ENCODE measurements around the gene LRRC59.
A peak's percentile ranks its signal among the peaks of the same experiment; 100 is the strongest.

LRRC59 gene

DNA sequence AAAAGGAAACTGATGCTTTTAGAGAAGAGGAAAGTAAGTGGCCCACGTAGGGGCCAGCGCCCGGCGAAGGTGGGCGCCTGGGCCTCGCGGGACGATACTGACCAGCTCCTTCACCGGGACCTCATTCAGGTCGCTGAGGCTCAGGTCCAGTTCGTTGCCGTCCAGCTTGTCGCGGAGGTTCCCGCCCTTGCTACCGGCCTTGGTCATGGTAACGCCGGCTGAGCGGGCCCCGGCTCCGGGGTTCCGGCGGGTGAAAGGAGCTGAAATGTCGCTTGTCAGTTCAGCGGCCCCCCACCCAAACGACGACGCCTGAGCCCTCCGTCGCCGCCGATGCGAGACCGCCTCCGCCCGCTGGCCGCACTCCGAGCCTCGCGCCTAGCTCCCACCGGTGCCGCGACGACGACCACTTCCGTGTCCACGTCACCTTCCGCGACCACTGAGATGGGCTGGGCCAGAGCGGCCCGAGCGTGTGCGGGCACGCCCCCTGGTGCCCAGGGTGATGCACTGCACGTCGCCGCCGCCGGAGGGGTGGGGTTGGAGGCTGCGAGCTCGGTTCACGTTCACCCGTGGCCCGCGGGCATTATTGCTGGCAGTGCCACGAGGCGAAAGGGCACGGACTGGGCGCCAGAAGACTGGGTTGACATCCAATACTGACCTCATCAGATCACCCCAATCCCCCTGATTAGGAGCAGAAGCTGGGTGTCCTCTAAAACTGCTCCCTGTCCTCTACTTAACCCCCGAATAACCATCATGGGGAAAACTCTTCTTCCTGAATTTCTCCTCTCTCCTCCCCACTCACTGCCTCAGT is at the start of gene LRRC59:
LRRC59 (minus strand) TSS at position 413 of the 808 bp plus-strand sequence; CDS start at position 207, 206 bp downstream.
- TF ChIP-seq, protein P1, sequence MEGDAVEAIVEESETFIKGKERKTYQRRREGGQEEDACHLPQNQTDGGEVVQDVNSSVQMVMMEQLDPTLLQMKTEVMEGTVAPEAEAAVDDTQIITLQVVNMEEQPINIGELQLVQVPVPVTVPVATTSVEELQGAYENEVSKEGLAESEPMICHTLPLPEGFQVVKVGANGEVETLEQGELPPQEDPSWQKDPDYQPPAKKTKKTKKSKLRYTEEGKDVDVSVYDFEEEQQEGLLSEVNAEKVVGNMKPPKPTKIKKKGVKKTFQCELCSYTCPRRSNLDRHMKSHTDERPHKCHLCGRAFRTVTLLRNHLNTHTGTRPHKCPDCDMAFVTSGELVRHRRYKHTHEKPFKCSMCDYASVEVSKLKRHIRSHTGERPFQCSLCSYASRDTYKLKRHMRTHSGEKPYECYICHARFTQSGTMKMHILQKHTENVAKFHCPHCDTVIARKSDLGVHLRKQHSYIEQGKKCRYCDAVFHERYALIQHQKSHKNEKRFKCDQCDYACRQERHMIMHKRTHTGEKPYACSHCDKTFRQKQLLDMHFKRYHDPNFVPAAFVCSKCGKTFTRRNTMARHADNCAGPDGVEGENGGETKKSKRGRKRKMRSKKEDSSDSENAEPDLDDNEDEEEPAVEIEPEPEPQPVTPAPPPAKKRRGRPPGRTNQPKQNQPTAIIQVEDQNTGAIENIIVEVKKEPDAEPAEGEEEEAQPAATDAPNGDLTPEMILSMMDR (conservative IDR thresholded peaks at IDR 0.05): peak; percentile 99
- H3K27ac ChIP-seq: peak within 1 kb of the TSS; percentile 88

DNA sequence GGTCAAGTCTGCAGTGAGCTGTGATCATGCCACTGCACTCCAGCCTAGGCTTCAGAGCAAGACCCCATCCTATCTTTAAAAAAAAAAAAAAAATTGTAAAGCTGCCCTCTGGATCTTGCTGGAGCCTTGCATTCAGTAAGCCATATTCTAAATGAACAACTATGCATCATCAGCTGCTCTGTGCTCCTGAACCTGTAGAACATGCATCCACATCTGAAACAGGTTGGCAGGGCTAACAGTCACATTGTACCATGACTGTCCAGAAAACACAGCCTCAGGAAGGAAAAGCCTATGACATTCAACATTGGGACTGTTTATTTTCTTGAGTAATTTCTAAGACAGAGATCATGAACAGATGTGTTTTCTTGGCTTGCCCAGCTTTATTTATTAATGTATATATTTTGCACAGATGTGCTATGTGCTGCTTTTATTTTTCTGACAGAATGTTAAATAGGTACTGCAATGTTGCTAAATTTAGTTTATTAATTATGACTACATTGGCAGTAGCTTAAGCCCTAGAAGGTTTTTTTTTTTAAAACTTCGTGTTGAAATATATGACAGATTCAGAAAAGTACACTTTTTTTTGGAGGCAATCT is 48.5 kb upstream of the LRRC59 start:
- TF ChIP-seq, protein P1 (conservative IDR thresholded peaks at IDR 0.05): no peak
- no peak overlapping the region for H3K27ac ChIP-seq

DNA sequence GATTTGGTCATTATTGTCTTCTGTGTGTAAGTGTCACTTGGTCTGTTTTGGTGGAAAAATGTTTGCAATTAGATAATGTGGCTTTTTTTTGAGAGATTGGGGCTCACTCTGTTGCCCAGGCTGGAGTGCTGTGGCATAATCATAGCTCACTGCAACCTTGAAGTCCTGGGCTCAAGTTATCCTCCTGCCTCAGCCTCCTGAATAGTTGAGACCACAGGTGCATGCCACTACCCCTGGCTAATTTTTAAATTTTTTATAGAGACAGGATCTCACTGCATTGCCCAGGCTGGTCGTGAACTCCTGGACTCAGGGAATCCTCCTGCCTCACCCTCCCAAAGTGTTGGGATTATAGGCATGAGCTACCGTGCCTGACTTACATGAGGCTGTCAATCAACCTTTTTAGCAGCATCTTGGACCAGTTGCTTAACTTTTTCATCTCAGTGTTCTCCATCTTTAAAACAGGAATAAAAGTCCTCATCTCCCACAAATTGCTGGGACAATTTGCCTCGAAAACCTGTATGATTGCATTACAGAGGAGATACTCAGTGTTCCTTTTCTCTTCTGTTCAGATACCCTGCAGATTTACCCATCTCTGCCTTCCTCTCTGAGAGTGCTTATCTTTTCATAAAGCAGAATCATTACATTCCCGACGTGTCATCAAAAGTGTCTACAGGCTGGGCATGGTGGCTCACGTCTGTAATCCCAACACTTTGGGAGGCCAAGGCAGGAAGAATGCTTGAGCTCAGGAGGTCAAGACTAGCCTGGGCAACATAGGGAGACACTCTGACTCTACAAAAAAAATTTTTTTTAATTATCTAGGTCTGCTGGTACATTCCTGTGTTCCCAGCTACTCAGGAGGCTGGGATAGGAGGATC is 47.8 kb upstream of the LRRC59 start:
- TF ChIP-seq, protein P1 (conservative IDR thresholded peaks at IDR 0.05): no peak
- H3K27ac ChIP-seq: no peak overlapping the region

DNA sequence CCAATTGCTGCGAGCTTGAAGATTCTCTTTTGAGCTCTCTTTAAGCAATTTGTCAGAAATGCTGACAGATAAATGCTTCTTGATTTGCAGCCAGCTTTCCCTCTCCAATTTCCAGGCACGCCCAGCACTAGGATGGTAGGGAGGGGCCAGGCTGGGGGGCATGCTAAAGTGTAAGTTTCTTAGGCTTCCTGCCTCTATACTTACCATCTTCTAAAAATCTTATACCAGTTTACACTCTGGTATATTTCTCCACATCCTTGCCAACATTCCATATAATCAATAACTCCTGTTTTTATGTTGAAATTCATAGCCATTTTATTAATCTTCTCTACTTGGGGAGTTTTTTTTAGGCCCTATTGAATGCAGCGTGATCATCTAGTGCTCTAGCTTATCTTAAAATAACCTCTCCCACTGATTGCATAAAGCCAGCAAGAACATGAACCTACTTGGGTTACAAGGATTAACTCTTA is 46.2 kb upstream of the LRRC59 start:
- TF ChIP-seq, protein P1 (conservative IDR thresholded peaks at IDR 0.05): no peak
- no peak overlapping the region for H3K27ac ChIP-seq

DNA sequence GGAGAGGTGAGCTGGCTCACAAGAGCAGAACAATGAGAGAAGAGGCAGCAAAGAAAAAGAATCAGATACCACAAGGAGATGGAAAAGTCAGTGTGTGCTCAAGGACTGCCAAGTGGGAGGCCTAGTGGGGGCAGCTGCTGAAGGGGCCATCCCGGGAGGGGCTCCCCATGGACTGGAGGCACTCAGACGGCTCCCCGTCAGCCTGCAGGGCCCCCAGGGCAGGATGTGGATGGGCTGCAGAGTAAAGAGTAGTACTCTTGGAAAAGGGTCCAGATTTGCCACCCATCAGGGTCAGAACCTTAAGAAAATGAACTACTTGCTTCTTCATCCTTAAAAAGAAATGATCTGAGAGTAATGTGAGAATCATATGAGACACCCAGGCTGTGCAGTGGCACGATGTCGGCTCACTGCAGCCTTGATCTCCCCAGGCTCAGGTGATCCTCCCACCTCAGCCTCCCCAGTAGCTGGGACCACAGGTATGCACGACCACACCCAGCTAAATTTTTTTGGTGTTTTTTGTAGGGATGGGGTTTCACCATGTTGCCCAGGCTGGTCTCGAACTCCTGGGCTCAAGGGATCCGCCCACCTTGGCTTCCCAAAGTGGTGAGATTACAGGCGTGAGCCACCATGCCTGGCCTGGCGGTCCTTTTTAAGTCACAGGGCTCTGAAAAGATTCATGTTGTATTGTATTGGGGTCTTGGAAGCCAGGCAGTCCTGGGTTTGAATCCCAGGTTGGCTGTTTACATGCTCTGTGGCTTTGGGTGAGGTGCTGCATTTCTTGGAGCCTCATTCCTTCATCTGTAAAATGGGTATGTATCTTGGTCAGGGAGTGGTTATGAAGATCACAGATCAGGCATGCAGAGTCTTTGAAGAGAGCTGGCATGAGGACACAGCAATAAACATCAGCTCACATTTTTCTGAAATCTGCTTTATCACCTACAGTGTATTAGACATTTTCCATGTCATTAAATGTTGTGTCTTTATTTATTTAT is 43.8 kb upstream of the LRRC59 start:
- TF ChIP-seq, protein P1 (conservative IDR thresholded peaks at IDR 0.05): no peak
- H3K27ac ChIP-seq: peak overlapping the region; percentile 61

DNA sequence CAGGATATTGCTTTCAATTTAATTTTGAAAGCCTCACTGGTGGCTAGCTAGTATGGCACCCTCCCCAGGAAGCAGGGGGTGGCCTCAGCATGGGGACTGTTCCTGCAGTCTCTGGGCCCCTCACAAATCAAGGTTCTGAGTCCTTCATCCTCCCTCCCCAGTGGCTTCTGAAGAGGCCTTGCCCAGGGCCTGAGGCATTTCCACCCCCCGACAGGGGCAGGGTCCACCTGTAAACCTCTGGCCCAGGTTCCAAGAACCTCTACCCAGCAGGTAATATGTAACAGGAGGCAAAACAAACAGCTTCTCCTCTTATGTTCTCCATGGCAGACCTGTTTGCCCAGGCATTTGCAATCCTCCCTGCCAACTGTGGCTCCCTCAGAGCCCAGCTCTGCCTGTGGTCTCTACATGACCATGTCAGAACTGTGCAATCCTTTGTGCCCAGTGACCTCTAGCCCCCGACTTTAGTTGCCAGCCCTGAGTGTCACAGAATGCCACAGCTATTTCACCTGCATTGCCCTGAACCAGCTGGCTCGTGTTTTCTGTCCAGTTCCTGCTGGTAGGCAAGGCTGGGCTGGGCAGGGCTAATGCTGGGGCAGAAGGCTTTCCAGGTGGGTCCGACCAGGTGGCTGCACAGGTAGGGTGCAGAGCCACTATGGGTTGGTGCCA is 43.0 kb upstream of the LRRC59 start:
- H3K27ac ChIP-seq: peak overlapping the region; percentile 61
- TF ChIP-seq, protein P1 (conservative IDR thresholded peaks at IDR 0.05): no peak

Data from VCaP (cell line).